GM10266 (cell line): ENCODE measurements around the gene GALNTL6.

Experiments used
- DNase-seq: peaks from one replicate; pipeline ENCODE4 v3.0.0; 2012; ENCODE audit errors: extremely low spot score
- TF ChIP-seq, protein P1 (sequence below): IDR thresholded peaks from 2 replicates; pipeline ENCODE4 v1.5.1; 2012; ENCODE audit warnings: mild to moderate bottlenecking, low read depth; ENCODE audit not compliant: control insufficient read depth, insufficient read depth; ENCODE audit errors: missing control alignments

The GALNTL6 gene

DNA sequence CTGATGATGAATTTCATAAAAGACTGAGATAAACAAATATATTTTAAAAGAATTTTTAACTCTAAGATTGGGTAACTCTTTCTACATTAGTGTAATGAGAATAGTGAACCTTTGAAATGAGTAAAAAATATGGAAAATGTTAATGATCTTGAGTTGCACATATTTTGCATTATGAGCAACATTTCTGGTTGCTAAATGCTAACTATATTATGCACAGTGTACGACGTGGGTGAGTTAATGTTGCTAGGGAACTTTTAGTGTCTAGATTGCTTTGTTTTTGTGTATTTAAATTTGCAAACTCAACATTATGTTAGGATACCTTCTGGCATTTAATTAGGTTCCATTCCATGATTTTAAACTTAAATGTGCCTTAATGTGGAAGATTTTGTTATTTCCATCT is 742.5 kb downstream of the GALNTL6 start:
- TF ChIP-seq, protein P1, sequence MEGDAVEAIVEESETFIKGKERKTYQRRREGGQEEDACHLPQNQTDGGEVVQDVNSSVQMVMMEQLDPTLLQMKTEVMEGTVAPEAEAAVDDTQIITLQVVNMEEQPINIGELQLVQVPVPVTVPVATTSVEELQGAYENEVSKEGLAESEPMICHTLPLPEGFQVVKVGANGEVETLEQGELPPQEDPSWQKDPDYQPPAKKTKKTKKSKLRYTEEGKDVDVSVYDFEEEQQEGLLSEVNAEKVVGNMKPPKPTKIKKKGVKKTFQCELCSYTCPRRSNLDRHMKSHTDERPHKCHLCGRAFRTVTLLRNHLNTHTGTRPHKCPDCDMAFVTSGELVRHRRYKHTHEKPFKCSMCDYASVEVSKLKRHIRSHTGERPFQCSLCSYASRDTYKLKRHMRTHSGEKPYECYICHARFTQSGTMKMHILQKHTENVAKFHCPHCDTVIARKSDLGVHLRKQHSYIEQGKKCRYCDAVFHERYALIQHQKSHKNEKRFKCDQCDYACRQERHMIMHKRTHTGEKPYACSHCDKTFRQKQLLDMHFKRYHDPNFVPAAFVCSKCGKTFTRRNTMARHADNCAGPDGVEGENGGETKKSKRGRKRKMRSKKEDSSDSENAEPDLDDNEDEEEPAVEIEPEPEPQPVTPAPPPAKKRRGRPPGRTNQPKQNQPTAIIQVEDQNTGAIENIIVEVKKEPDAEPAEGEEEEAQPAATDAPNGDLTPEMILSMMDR = no peak
- no peak for DNase-seq

DNA sequence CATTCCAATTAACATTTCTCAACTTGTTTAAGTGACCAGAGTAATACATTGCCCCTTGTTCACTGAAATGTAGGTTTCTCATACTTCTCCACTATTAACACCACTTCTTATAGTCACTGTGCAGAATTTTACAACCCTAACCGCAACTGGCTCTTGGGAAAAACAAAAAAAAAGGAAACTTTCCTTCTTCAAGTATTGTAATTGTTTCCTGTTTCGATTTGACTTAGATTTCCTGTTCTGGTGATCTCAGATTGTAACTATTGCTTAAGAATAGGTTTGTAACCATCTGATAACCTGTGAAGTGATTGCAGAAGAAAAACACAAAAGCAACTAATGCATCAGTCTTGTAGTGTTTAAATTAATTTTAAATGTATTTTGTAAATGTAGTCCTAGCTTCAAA is 760.7 kb downstream of the GALNTL6 start:
- DNase-seq = no peak
- TF ChIP-seq, protein P1 = no peak

DNA sequence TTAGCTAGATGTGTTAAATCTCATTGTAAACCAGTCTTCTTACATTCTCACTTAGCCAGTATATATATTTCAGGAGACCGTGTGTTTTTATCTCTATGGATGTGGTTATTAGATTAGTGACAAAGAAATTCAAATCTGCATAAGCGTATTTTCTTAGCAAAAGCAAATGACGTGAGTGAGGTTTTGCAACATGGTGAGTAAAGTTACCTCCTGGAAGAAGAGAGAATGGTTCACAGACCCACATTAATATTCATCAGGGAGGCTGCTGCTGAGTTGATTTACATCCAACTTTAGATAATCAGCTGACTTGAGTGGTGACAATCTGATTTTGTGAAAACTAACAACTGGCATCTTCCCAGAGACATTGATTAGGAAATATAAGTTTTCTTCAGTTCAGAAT is 765.5 kb downstream of the GALNTL6 start:
- TF ChIP-seq, protein P1 = no peak
- DNase-seq = no peak

DNA sequence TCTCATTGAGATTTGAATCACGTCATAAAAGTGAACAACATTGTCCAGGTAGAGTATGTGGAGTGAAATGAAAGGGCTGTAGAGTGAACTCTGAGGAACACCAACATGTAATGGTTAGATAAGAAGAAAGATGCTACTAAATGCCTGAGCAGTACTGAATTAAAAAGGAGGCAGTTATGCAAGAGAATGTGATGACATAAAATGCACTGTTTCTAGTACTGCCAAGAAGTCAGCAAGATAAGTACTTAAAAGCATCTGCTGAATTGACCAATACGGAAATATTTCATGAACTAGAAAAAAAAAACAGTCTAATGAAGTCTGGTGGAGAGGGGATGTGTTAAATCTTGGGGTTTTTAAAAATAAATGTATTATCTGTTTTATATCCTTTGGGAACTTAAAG is 771.6 kb downstream of the GALNTL6 start:
- TF ChIP-seq, protein P1 = no peak
- no peak for DNase-seq

DNA sequence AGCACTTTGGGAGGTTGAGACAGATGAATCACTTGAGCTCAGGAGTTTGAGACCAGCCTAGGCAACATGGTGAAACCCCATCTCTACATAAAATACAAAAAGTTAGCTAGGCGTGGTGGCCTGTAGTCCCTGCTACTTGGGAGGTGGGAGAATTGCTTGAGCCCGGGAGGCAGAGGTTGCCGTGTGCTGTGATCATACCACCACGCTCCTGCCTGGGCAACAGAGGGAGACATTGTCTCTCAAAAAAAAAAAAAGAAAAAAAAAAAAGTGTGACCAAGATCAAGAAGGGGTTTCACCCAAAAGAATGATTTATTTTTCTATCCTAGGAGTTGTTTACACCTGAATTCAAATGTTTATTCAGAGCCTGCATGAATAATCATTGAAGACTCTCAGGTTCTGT is 783.0 kb downstream of the GALNTL6 start:
- TF ChIP-seq, protein P1 = no peak

DNA sequence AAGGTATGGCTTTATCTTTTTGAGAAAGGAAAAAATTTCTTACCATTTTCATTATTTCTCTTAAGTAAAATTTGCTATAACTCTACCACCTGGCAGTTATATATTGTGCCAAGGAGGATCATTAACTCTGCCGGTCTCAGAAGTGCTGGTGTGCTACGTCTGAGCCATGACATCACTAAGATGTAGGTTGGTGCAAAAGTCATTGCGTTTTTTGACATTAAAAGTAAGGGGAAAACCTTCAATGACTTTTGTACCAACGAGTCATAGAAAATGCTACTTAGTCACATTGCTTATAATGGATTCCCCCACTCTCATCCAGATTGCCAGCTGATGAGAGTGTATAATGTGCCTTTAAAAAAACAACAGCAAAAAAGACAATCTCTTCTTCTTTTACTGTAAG is 786.4 kb downstream of the GALNTL6 start:
- no peak for DNase-seq
- TF ChIP-seq, protein P1 = no peak

More for the DNA sequence above, 783.0 kb downstream of the GALNTL6 start:
- no peak for DNase-seq

DNA sequence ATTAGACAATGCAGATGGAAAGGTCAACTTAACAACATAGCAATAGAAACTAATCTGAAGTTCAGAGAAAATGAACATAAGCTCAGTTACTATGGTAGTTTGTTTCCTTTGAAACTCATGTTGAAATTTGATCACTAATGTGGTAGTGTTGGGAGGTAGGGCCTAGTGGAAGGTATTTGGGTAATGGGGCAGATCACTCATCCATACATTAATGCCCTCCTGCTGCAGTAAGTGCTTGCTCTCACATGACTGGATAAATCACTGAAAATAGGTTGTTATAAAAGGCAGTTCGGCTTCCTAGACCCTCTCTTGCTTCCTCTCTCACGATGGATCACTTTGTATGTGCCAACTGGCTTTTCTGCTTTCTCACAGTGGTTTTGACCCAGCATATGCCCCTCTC is 788.0 kb downstream of the GALNTL6 start:
- DNase-seq = no peak
- TF ChIP-seq, protein P1 = no peak
